ENCODE data around the gene MYBBP1A. TPM values are rescaled to one million over a fixed set of nuclear protein-coding genes. Genes with fewer than 3 reads are reported as not detected.

MYBBP1A gene
- total and polyA plus RNA-seq, 2 of the 8 experiments (the other 6 are each of a cell fraction or from before 2014, with no cell fraction given) = 46.8 to 151 TPM

GRCh38 chr17:4560837-4561256, 5.7 kb upstream of the MYBBP1A start (continued):
- no peak for TF ChIP-seq NANOG (IDR thresholded peaks at IDR 0.05; ENCODE audit: insufficient read depth, low read depth, low read length, poor library complexity, severe bottlenecking)
- TF ChIP-seq HDAC6 (IDR thresholded peaks at IDR 0.05; ENCODE audit: low read depth, low read length) = no peak
- no peak for TF ChIP-seq JUN (IDR thresholded peaks at IDR 0.05; ENCODE audit: low read depth, low read length)
- TF ChIP-seq RNF2 (IDR thresholded peaks at IDR 0.05; ENCODE audit: borderline replicate concordance, low read depth, low read length, missing control alignments, poor library complexity, severe bottlenecking) = no peak
- no peak for TF ChIP-seq GTF2F1 (IDR thresholded peaks at IDR 0.05; ENCODE audit: borderline replicate concordance, low read depth, low read length)
- TF ChIP-seq RAD21 (IDR thresholded peaks at IDR 0.05 in 1 of 2, conservative IDR thresholded peaks at IDR 0.05 in 1 of 2; ENCODE audit: low read depth in 2 of 2, low read length in 2 of 2) = peak; percentile 43 to 54
- TF ChIP-seq GABPA (IDR thresholded peaks at IDR 0.05; ENCODE audit: borderline replicate concordance, insufficient read depth, low read length) = no peak
- TF ChIP-seq MAFK (IDR thresholded peaks at IDR 0.05; ENCODE audit: low read depth, low read length) = no peak
- TF ChIP-seq SP1 (IDR thresholded peaks at IDR 0.05; ENCODE audit: low read depth, low read length) = no peak
- peak; percentile 47 to 54 (median 47) for TF ChIP-seq CTCF (IDR thresholded peaks at IDR 0.05; ENCODE audit: control extremely low read depth in 1 of 3, insufficient read depth in 1 of 3, low read depth in 1 of 3, low read length in 3 of 3)
- no peak for TF ChIP-seq NRF1 (IDR thresholded peaks at IDR 0.05; ENCODE audit: low read depth, low read length)
